ENCODE results near the gene IRAK3. TPM values are rescaled to one million over a fixed set of nuclear protein-coding genes. Genes with fewer than 3 reads are reported as not detected.

The IRAK3 gene
- total and polyA plus RNA-seq, 10 donors: 4.4 to 157 (median 73.5) TPM

- no peak for DNase-seq
- no peaks in the 10 kb centered on the region for H3K27me3 ChIP-seq (replicated peaks in 1 of 7)
- no peak for TF ChIP-seq POLR2A (IDR thresholded peaks at IDR 0.05)
- TF ChIP-seq, protein P1, sequence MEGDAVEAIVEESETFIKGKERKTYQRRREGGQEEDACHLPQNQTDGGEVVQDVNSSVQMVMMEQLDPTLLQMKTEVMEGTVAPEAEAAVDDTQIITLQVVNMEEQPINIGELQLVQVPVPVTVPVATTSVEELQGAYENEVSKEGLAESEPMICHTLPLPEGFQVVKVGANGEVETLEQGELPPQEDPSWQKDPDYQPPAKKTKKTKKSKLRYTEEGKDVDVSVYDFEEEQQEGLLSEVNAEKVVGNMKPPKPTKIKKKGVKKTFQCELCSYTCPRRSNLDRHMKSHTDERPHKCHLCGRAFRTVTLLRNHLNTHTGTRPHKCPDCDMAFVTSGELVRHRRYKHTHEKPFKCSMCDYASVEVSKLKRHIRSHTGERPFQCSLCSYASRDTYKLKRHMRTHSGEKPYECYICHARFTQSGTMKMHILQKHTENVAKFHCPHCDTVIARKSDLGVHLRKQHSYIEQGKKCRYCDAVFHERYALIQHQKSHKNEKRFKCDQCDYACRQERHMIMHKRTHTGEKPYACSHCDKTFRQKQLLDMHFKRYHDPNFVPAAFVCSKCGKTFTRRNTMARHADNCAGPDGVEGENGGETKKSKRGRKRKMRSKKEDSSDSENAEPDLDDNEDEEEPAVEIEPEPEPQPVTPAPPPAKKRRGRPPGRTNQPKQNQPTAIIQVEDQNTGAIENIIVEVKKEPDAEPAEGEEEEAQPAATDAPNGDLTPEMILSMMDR (IDR thresholded peaks at IDR 0.05 in 8 of 11, conservative IDR thresholded peaks at IDR 0.05 in 3 of 11): no peak
- no peak for TF ChIP-seq POLR2AphosphoS5 (IDR thresholded peaks at IDR 0.05)
- intact Hi-C loops (cut with DNase I; ENCODE audit: low total_unique reads): no loop called here
- H3K9me3 ChIP-seq: peaks cover 0 to 10% (median 7%) of the 10 kb centered on the region in 8 donors
- peak overlapping the region in 3 of 8 donors; percentile 10 to 82 (median 70) for H3K27ac ChIP-seq
- H3K36me3 ChIP-seq: peaks cover 0 to 51% (median 9%) of the 10 kb centered on the region in 6 donors
- peaks cover 32 to 96% (median 59%) of the 10 kb centered on the region in 6 donors for H3K4me1 ChIP-seq
- H3K4me3 ChIP-seq: no peak overlapping the region
- WGBS, 5 donors: 85 to 93% (median 89%) methylated on average over 3 of the region's 3 CpGs
Observed at GRCh38 chr12:66164349-66164821, 24.6 kb upstream of the IRAK3 start.

GRCh38 chr12:66165141-66165540 is 23.9 kb upstream of the IRAK3 start:
- TF ChIP-seq POLR2AphosphoS5 (IDR thresholded peaks at IDR 0.05) (no peak), POLR2A (IDR thresholded peaks at IDR 0.05) (no peak)
- TF ChIP-seq, protein P1 (IDR thresholded peaks at IDR 0.05 in 8 of 11, conservative IDR thresholded peaks at IDR 0.05 in 3 of 11): no peak
- no peak overlapping the region for H3K4me3 ChIP-seq
- 95 to 98% (median 96%) methylated on average over 2 of the region's 2 CpGs for WGBS, 5 donors
- peaks cover 0 to 43% (median 8%) of the 10 kb centered on the region in 6 donors for H3K36me3 ChIP-seq
- no peaks in the 10 kb centered on the region for H3K27me3 ChIP-seq (replicated peaks in 1 of 7)
- H3K27ac ChIP-seq: peak overlapping the region in 1 of 8 donors; percentile 82
- H3K9me3 ChIP-seq: peaks cover 0 to 10% (median 7%) of the 10 kb centered on the region in 8 donors
- no peak for DNase-seq
- intact Hi-C loops (cut with DNase I; ENCODE audit: low total_unique reads): no loop called here
- H3K4me1 ChIP-seq: peaks cover 32 to 89% (median 56%) of the 10 kb centered on the region in 6 donors

DNA sequence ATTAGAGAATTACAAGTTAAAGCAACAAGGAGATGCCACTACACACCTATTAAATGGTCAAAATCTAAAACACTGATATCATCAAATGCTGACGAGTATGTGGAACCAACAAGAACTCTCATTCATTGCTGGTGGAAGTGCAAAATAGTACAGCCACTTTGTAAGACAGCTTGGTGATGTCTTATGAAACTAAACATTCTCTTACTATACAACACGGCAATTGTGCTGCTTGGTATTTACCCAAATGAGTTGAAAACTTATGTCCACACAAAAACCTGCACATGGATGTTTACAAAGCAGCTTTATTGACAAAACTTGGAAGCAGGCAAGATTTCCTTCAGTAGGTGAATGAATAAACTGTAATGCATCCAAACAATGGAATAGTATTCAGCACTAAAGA is 22.5 kb upstream of the IRAK3 start:
- 88 to 96% (median 91%) methylated on average over 2 of the region's 2 CpGs for WGBS, 5 donors
- H3K4me3 ChIP-seq: no peak overlapping the region
- no peak for TF ChIP-seq POLR2A (IDR thresholded peaks at IDR 0.05)

GRCh38 chr12:66168410-66168809 is 20.6 kb upstream of the IRAK3 start:
- peak overlapping the region in 7 of 8 donors; percentile 99 to 100 (median 100) for H3K27ac ChIP-seq
- DNase-seq: no peak
- H3K27me3 ChIP-seq (replicated peaks in 1 of 7): no peaks in the 10 kb centered on the region
- peaks cover 0 to 10% (median 7%) of the 10 kb centered on the region in 8 donors for H3K9me3 ChIP-seq
- TF ChIP-seq POLR2A (IDR thresholded peaks at IDR 0.05): no peak
- TF ChIP-seq, protein P1 (IDR thresholded peaks at IDR 0.05 in 8 of 11, conservative IDR thresholded peaks at IDR 0.05 in 3 of 11): no peak
- no peak for TF ChIP-seq POLR2AphosphoS5 (IDR thresholded peaks at IDR 0.05)
- H3K36me3 ChIP-seq: peaks cover 0 to 30% (median 0%) of the 10 kb centered on the region in 6 donors
- H3K4me1 ChIP-seq: peaks cover 22 to 80% (median 44%) of the 10 kb centered on the region in 6 donors
- H3K4me3 ChIP-seq: peak overlapping the region; percentile 53 to 88 (median 74)
- intact Hi-C loops (cut with DNase I; ENCODE audit: low total_unique reads): no loop called here
- WGBS, 5 donors: 68 to 82% (median 74%) methylated on average over 8 of the region's 8 CpGs

More for the DNA sequence above, 22.5 kb upstream of the IRAK3 start:
- Histone ChIP-seq H3K9me3 (peaks cover 0 to 10% (median 7%) of the 10 kb centered on the region in 8 donors), H3K36me3 (peaks cover 0 to 30% (median 0%) of the 10 kb centered on the region in 6 donors), H3K27me3 (replicated peaks in 1 of 7) (no peaks in the 10 kb centered on the region), H3K4me1 (peaks cover 32 to 88% (median 58%) of the 10 kb centered on the region in 6 donors), H3K27ac (no peak overlapping the region)
- intact Hi-C loops (cut with DNase I; ENCODE audit: low total_unique reads): no loop called here
- no peak for DNase-seq
